ENCODE results near the gene FSCN2.

FSCN2 gene

DNA sequence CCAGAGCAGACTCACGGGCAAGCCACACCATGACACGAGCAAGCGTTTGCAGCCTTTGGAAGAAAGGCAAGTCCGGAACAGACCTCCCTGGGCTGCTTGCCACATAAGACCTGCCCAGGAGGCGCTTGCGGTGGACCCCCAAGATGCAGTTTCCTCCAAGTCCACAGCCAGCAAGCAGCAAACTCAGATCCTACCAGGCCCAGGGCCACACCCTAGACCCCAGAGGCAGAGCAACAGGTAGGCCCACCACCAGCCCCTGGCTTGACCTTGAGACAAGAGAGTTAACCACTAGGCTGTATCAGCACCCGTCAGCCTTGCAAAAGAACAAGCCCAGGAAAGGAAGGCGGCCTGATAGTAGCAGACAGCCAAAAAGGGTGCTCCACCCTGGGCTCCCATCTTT lies 21.6 kb downstream of the FSCN2 start:
- TF ChIP-seq CTCF (IDR thresholded peaks at IDR 0.05; ENCODE audit: low read depth, low read length, missing control alignments): no peak
- no peak overlapping the region for H3K4me3 ChIP-seq (replicated peaks; ENCODE audit: low read depth, low read length)
- DNase-seq (ENCODE audit: extremely low read depth, low read depth): no peak

GRCh38 chr17:81550285-81550684 lies 22.1 kb downstream of the FSCN2 start:
- DNase-seq (ENCODE audit: extremely low read depth, low read depth): no peak

DNA sequence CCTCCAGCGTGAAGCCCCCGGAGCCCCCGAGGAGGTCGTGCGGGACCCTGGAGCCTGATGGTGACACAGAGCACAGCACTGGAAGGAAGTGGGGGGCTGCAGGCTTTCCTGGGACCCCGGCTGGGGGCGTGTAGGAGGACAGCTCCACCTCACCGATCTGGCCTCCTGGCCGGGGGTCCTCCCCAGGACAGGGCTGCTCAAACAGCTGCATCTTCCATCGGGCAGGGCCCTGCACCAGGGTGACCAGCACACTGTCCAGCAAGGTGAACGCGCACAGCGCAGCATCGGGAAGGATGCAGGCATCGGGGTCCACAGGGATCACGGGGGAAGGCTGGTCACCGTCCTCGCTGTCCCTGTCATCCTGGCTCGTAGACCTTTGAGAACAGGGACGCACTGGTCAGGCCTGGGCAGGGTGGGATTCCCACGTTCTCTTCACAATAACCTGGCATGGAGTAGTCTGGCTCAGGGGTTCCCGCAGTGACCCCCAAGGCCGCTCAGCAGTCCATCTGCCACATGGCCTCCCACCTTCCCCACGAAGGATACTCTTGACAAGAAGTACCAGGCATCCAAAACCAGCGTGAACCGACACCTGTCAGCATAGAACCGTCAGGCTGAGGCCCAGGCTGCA lies 22.8 kb downstream of the FSCN2 start:
- peak overlapping the region; percentile 83 for H3K4me3 ChIP-seq (replicated peaks; ENCODE audit: low read depth, low read length)
- no peak for DNase-seq (ENCODE audit: extremely low read depth, low read depth)
- no peak for TF ChIP-seq CTCF (IDR thresholded peaks at IDR 0.05; ENCODE audit: low read depth, low read length, missing control alignments)

More at GRCh38 chr17:81550285-81550684, 22.1 kb downstream of the FSCN2 start:
- TF ChIP-seq CTCF (IDR thresholded peaks at IDR 0.05; ENCODE audit: low read depth, low read length, missing control alignments): no peak
- peak overlapping the region; percentile 83; the same call in 1 of the 2 replicates for H3K4me3 ChIP-seq (replicated peaks; ENCODE audit: low read depth, low read length)

DNA sequence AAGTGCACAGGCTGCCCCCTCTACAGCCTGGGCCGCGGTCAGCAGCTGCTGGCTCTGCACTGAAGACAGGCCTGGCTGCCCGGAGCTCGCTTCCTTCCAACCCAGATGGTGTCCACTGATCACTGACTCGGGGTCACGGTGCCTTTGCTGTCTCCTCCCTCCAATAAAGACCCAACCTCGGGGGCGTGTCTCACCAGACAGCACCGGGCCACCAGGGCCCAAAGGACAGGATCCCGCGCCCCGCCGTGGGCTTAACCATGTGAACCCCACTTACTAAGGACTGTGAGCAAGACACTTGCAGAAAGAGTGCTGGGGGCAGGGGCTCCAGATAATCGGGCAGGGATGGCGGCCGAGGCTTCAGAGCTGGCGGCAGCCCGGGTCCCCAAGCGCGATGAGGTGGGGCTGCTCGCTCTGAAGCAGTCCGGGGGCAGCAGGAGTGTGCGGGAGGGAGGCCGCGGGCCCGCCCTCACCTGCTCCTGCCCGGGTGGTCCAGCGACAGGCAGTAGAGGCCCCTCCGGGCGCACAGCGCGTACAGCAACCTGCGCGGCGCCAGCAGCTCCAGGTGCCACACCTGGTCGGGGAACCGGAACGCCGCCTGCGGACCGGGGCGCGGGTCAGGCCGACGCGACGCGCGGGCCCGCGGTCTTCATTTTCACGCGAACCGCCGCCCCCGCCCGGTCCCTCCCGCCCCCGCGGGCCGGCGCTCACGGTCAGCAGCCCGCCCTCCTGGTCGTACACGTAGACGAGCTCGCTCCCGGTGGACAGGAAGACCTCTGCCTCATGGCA lies 23.5 kb downstream of the FSCN2 start:
- no peak for DNase-seq (ENCODE audit: extremely low read depth, low read depth)
- peak overlapping the region; percentile 83 for H3K4me3 ChIP-seq (replicated peaks; ENCODE audit: low read depth, low read length)
- no peak for TF ChIP-seq CTCF (IDR thresholded peaks at IDR 0.05; ENCODE audit: low read depth, low read length, missing control alignments)

GRCh38 chr17:81552244-81553017 lies 24.3 kb downstream of the FSCN2 start, which contains the start of gene FAAP100:
TSS of gene FAAP100 (minus strand) at chr17:81552353. CDS start at chr17:81552330, 23 bp downstream.
- no peak for DNase-seq (ENCODE audit: extremely low read depth, low read depth)
- TF ChIP-seq CTCF (IDR thresholded peaks at IDR 0.05; ENCODE audit: low read depth, low read length, missing control alignments): no peak
- H3K4me3 ChIP-seq (replicated peaks; ENCODE audit: low read depth, low read length): peak within 1 kb of the TSS; percentile 83

DNA sequence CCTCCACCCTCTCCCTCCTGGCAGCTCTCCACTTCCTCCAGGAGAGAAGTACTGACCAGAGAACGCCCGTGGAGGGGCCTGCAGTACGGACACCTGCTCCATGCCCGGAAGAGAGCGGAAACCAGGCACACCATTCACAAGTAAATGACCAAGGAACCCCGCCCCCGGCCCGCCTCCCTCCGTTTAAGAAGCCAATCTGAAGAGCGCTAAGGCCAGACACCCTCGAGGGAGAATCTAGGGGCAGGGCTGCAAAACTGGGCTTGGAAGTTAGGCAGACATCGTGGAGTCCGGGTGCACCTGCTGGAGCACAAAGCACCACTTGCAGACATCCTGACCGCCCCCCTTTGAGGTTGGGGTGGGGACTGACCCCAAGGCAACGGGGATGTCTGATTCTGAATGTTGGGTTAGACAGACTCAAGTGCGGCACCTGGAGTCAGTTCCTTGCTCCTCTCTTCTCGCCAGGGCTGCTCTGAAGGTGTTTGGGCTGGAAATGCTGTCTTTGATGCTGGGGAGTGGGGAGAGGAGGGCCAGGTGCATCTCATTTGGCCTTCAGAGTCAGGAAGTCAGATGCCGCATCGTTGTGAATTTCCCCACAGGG lies 24.9 kb downstream of the FSCN2 start:
- peak overlapping the region; percentile 83 for H3K4me3 ChIP-seq (replicated peaks; ENCODE audit: low read depth, low read length)
- TF ChIP-seq CTCF (IDR thresholded peaks at IDR 0.05; ENCODE audit: low read depth, low read length, missing control alignments): no peak
- DNase-seq (ENCODE audit: extremely low read depth, low read depth): peak; percentile 63
